ENCODE data around the gene KCNJ6. TPM values are rescaled to one million over a fixed set of nuclear protein-coding genes. Genes with fewer than 3 reads are reported as not detected.
"Not testable (repeated sequence)": the region's sequence is repeated elsewhere in the genome, so short reads cannot be mapped to it uniquely, and the experiment has no call there.

The KCNJ6 gene
- total RNA-seq, 1 experiment from 2014 or later: not detected

- no peak for DNase-seq (ENCODE audit: low spot score)
Observed at GRCh38 chr21:37742115-37742514, 174.1 kb downstream of the KCNJ6 start.

DNA sequence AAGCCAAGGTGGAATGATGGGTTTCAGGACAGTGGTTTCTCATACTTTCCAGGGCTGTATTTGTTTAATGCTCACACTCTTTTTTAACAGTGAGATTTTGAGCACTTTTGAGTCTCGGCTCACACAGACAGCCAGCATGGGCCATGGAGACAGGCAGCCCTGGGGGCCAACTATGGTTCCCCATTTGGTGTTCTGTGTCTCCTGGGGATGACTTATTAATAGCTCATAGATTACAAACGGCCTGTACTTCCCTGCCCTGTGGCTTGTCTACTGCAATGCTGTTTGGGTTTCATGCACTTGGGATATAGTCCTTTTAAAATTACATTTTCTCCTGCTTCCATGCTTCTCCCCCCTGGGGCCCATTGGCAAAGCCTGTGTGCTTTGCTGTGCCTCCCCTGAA, 178.3 kb downstream of the KCNJ6 start:
- no peak for DNase-seq (ENCODE audit: low spot score)

DNA sequence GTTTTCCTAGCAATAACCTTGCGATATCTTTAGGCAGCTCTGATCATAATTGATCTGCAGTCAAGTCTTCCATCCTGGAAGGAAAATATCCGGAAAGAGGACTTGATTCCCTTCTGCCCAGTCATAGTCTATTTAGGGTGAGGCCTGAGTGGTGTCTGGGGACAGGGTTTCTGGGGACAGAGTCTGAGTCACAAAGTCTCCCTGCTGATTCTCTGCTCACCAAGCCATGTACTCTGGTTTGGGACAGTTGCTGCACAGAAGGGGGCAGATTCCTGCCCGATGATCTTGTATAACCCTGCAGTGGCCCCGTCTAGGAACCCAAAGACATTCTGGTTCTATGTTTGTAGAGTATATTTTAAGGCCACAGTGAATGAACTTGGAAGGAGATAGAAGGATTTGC, 178.8 kb downstream of the KCNJ6 start:
- DNase-seq (ENCODE audit: low spot score): no peak

DNA sequence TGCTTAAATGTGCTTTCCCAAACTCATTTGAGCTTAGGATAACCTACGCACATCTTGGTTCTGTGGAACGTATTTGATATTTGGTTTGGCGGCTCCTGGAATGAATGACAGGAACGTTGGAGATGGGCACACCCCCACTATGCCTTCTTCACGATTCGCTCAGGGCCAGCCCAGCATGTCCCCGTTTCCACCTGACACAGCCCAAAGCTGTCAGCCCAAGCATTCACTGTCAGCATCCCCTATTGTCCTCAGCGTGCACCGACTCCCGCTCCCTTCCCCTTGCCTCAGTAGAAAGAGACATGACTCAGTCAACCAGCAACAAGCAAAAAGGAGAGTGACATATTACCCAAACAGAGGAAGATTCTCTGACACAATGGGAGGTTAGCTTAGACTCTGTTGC, 181.4 kb downstream of the KCNJ6 start:
- DNase-seq (ENCODE audit: low spot score): no peak

GRCh38 chr21:37732927-37733326, 183.3 kb downstream of the KCNJ6 start:
- DNase-seq (ENCODE audit: low spot score): no peak

GRCh38 chr21:37724201-37724600, 192.1 kb downstream of the KCNJ6 start:
- no peak for DNase-seq (ENCODE audit: low spot score)

DNA sequence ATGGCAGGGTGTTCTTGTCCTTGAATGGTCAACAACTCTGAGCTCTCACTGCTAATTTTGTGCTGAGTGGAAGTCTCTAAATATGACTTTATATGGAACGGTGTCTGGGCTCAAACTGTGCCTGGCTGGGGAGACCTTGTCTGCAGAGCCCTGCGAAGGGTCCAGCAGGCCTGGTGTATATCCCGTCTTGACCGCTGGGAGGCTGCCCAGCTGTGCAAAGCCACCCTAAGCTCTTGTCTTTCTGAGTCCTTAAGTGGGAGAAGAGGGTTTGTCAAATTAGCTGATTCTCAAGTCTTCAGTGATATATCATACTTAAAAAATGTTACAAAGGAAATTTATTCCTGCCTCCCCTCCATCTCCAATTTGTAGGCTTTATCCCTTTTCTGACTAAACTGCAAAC, 198.7 kb downstream of the KCNJ6 start:
- no peak for DNase-seq (ENCODE audit: low spot score)

GRCh38 chr21:37712569-37712934, 203.7 kb downstream of the KCNJ6 start:
- DNase-seq (ENCODE audit: low spot score): not testable (repeated sequence)

DNA sequence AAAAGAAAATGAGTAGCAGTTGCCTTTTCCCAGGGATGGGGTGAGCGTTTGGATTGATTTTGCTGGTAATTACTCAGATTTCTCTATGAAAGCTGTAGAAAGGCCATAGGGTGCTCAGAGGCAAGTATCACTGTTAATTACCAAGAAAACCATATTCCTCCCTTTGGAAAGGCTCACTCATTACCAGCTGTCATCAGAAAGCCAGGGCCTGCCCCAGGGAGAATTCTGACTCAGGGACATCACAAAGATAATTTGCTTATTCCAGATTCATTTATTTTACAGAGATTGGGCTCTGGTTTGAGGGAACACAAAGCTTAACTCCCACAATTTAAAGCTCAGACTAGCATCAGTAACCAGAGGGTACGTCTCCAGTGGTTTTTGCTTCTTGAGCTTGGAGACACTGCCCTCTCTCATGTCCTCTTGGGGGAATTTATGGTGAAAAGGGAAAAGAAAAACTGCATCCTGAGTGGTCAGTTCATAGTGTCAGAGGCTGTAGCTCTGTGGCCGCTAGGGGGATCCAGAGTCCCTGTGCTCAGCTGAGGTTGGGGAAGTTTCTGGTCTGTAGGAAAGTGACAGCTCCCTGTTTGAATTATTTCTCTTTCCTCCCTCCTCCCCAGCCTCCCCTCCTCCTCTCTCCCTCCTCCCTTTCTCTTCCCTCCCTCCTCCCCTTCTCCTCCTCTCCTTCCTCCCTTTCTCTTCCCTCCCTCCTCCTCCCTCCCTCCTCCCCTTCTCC, 204.3 kb downstream of the KCNJ6 start:
- peak; percentile 83 for DNase-seq (ENCODE audit: low spot score)

DNA sequence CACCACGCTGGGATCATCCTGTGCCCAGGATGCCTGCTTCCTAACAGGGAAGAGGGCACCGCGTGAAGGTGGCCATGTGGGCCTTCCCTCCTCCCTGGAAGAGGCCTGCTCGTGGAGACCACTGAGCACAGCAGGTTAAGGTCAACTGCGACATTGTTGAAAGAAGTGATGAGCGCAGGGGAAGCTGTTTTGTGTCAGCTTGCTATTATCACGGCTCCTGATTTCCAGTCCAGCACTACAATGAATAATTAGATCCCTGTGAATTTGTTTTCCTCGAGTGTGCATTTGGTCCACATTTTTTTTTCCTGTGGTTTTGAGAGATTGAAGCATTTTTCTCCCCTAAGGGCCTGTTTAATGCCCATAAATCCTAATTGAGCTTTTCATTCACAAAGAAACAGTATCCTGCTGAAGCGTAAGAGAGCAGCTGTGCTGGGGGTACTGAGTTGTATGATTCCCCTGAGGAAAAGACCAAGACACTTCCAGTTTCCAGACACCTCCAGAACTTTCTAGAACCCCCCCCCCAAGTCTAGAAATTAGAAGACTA, 204.9 kb downstream of the KCNJ6 start:
- DNase-seq (ENCODE audit: low spot score): no peak

DNA sequence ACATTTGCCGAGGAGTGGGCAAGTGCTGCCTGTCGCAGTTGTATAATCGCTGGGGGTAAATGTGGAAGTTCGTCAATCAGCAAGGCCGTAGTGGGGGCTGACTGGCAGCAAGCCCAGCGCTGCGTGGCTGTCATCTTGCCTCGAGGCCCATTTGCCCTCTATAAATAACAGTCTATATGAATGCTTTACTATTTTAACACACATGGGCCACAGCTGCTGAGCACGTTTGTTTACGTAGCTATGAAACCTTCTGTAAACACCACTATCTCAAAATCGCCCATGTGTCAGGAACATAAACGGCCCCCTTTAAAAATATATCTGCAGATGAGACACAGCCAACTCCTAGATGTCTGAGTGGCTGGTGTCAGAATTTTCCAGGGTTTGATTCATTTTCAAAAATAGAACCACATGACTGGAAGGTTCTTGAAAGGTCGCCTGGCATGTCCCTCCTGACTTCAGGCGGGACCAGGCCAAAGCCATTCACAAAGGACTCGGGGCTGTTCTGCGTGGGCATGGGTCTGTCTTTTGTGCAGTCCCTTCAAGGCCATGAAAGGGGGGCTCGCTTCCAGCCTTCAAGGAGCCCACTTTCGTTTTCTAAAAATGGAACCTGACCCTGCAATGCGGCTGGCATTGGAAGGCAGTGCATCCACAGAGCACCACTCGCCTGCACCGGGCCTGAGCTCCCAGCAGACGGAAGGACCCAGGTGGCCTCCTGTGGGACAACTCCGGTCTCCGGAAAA, 205.5 kb downstream of the KCNJ6 start:
- DNase-seq (ENCODE audit: low spot score): no peak

GRCh38 chr21:37704751-37705150, 211.5 kb downstream of the KCNJ6 start:
- no peak for DNase-seq (ENCODE audit: low spot score)

- no peak for DNase-seq (ENCODE audit: low spot score)
Observed at GRCh38 chr21:37702241-37702640, 214.0 kb downstream of the KCNJ6 start.

- peak; percentile 86 for DNase-seq (ENCODE audit: low spot score)
Observed at GRCh38 chr21:37700641-37701202, 215.5 kb downstream of the KCNJ6 start.

DNA sequence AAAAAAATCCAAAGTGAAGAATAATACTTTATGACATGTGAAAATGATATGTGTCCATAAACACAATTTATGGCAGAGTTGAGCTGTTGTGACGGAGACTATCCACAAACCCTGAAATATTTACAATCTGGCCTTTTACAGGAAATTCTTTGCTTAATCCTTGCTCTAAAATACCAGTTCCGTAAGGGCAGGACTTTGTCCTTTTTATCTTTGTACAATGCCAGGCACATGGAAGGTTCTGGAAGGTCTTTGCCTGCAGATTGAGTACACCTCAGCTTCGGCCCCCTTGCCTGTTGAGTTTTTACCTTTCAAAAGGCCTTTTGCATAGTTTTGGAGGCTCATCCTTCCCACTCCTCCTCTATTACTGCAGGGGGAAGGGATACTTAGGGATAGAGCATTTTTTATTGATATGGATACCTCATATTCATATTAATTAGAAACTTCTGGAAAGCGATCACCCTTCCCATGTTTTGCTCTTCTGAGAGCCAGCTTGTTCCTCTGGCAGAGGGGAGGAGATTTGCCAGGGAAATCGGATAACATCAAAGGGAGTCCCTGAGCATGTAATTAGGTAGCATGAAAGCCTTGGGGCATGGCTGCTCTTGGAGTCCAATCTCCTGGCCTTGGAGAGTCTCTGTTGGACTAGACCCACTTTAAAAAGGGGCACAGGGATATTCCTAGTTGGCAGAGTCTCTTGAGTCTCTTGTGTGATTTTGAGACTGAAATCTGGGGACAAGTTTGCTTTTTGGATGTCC, 217.1 kb downstream of the KCNJ6 start:
- no peak for DNase-seq (ENCODE audit: low spot score)

DNA sequence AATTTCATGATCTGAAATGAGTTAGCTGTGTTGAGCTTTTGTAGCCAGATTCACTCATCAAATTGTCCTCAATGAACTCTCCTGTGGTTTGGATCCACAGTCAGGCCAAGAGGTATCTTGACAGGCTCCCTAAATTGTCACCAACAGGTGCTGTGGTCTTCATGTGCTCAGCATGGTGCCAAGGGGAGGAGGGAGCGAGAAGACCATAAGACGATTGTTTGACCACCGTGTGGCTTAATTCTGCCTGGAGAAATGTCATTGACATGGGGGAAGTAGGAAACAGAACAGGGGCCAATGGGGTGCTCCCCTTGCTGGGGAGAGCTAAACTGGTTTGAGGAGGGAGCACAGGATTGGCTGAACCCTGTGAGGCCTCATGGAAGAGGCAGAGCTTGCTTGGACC, 219.3 kb downstream of the KCNJ6 start:
- no peak for DNase-seq (ENCODE audit: low spot score)

GRCh38 chr21:37695111-37695510, 221.1 kb downstream of the KCNJ6 start:
- no peak for DNase-seq (ENCODE audit: low spot score)

DNA sequence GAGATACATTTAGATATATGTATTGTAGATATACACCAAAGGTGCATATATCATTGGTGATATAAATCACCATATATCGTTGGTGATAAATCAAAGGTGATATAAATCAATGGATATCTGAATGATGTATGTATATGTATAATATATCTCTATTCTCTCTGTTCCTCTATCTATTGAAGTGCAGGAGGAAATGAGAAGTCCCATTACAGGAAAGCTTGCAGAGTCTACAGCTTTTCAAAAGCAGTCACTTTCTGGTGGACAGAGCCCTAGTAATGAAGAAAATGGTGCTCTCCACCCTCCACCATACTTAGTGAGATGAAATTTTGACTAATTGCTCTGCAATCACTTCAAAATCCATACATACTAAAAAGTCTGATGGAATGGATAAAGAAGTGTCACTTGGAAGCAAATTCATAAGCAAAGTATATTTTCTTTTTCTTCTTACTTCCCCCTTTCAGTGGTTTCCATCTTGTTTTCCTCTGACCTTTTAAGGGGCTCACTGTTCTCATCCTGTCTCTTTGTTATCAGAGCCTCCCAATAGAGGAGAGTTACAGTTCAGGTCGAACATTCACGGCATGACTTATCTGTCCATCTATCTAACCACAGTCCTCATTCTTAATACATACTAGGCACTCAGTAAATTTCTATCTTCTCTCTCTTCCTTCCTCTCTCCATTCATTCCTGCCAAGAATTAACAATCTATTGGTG, 227.2 kb downstream of the KCNJ6 start:
- no peak for DNase-seq (ENCODE audit: low spot score)

DNA sequence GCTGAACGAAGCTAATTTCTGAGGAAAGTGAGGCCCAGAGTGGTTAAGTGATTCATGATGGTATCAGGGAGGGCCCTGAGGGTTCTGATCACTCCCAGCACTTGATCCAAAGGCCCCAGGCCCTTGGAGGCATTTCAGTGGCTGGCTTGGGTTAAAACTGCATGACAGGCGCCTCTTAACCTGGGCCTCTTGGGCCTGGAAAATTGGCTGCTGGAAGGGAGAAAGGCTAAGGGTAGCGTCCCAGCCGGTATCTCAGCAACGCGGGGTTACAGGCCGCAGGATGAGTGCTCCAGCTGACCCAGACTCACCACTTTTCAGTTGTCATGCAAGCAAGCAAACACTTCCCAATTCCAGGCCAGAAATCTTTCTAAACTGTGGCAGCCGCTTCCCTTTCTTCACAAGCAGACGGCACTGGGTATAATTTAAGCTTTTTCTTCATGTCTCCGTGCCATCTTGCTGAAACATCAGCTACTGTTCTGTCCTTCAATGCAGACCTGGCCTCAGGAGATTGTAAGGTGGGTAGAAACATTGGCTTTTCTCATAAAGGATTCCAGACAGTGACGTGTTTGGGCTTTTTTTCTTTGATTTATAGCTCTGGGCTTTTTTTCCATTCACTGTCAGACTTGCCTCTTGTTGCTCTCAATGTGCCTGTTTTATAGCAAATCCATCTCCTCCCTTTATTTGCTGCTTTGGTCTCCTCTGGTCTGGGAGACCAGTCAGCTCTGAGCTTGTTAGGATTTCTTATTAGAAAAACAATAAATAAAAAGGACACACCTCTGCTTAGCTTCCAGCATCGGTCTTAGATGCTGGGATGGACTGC, 229.1 kb downstream of the KCNJ6 start:
- no peak for DNase-seq (ENCODE audit: low spot score)

GRCh38 chr21:37684547-37684946, 231.7 kb downstream of the KCNJ6 start:
- no peak for DNase-seq (ENCODE audit: low spot score)

DNA sequence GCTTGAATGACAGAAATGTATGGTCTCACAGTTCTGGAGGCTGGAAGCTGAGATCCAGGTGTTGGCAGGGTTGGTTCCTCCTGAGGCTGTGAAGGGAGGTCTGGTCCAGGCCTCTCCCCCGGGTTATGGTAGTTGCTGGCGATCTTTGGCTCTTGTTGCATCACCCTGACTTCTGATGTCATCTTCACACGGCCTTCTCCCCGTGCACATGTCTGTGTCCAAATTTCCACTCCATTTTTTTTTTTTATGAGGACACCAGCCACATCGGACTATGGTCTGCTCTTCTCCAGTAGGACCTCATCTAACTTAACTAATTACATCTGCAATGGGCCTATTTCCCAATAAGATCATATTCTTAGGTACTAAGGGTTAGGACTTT, 232.2 kb downstream of the KCNJ6 start:
- no peak for DNase-seq (ENCODE audit: low spot score)
